ENCODE data around the gene EXOC2.

- no peak for TF ChIP-seq POLR2A (IDR thresholded peaks at IDR 0.05; ENCODE audit: low read depth, low read length)
- TF ChIP-seq SPI1 (IDR thresholded peaks at IDR 0.05; ENCODE audit: low read depth, low read length) = no peak
- no peak for TF ChIP-seq POLR2AphosphoS5 (IDR thresholded peaks at IDR 0.05; ENCODE audit: low read depth, low read length)
- no peak for TF ChIP-seq TAF1 (IDR thresholded peaks at IDR 0.05; ENCODE audit: low read depth, low read length)
- TF ChIP-seq POU2F2 (IDR thresholded peaks at IDR 0.05; ENCODE audit: low read depth, low read length) = no peak
These were observed 81.0 kb downstream of the EXOC2 start for GRCh38 chr6:611928-612327.
